ENCODE results near the gene SLC38A9. TPM values are rescaled to one million over a fixed set of nuclear protein-coding genes. Genes with fewer than 3 reads are reported as not detected.
"Not testable (repeated sequence)": the region's sequence is repeated elsewhere in the genome, so short reads cannot be mapped to it uniquely, and the experiment has no call there.

Gene SLC38A9
- total and polyA plus RNA-seq, 9 of the 15 experiments (the other 6 are each of a cell fraction or from before 2014, with no cell fraction given): 14.0 to 34.5 (median 20.7) TPM

- in situ Hi-C loops (cut with MboI); H3K79me2 ChIP-seq (ENCODE audit: control insufficient read depth, insufficient read depth, low read length); H3K4me1 ChIP-seq (replicated peaks in 1 of 2; ENCODE audit: control insufficient read depth in 2 of 2, insufficient read depth in 2 of 2, low read length in 2 of 2); H3K27ac ChIP-seq (ENCODE audit: extremely low read depth, low read depth, low read length); H3K27me3 ChIP-seq (ENCODE audit: control insufficient read depth in 2 of 2, insufficient read depth in 2 of 2, low read length in 2 of 2); H3K9me1 ChIP-seq (ENCODE audit: control insufficient read depth, insufficient read depth, low read length); H2AFZ ChIP-seq (ENCODE audit: low read depth, low read length); H3K4me3 ChIP-seq; H3K36me3 ChIP-seq (ENCODE audit: control insufficient read depth, insufficient read depth, low read length); intact Hi-C loops (cut with micrococcal nuclease); H3K9ac ChIP-seq (ENCODE audit: insufficient read depth in 1 of 2, low read depth in 2 of 2, low read length in 2 of 2); ATAC-seq; H3K4me2 ChIP-seq (ENCODE audit: insufficient read depth, low read length); BruUV-seq (replicated peaks); DNase-seq (ENCODE audit: extremely low read depth in 1 of 4, low spot score in 3 of 4); FAIRE-seq; CTCF ChIA-PET (ENCODE audit: low intra/inter-chr PET ratio); H3K9me3 ChIP-seq (replicated peaks; ENCODE audit: control insufficient read depth, insufficient read depth, low read depth, low read length); H4K20me1 ChIP-seq (replicated peaks; ENCODE audit: control insufficient read depth, insufficient read depth, low read length); TF ChIP-seq ATF3 (CRISPR knock-in tag; conservative IDR thresholded peaks at IDR 0.05): not testable (repeated sequence)
- POLR2A ChIA-PET: interaction anchor here (1.0 kb wide), 1 partner anchor 149 kb away, joined by 3 read pairs; no protein-coding TSS in a partner anchor
- 0 out of 2 replicates have a peak, but pooled peaks have one; percentile 9 for TF ChIP-seq ATF3 (IDR thresholded peaks at IDR 0.05)
- 0% methylated on average over 2 of the region's 5 CpGs for WGBS (ENCODE audit: insufficient coverage, low coverage, missing lambda C conversion rate)
These were observed 104.8 kb downstream of the SLC38A9 start for GRCh38 chr5:55607309-55607708.

GRCh38 chr5:55604611-55605067 lies 107.5 kb downstream of the SLC38A9 start:
- no peak overlapping the region for H3K4me2 ChIP-seq (ENCODE audit: insufficient read depth, low read length)
- H3K9me1 ChIP-seq (ENCODE audit: control insufficient read depth, insufficient read depth, low read length): no peaks in the 10 kb centered on the region
- no peaks in the 10 kb centered on the region for H3K4me1 ChIP-seq (replicated peaks in 1 of 2; ENCODE audit: control insufficient read depth in 2 of 2, insufficient read depth in 2 of 2, low read length in 2 of 2)
- no peak overlapping the region for H3K4me3 ChIP-seq
- no peak overlapping the region for H2AFZ ChIP-seq (ENCODE audit: low read depth, low read length)
- DNase-seq (ENCODE audit: extremely low read depth in 1 of 4, low spot score in 3 of 4) (no peak), ATAC-seq (no peak), FAIRE-seq (no peak)
- H3K36me3 ChIP-seq (ENCODE audit: control insufficient read depth, insufficient read depth, low read length): no peaks in the 10 kb centered on the region
- no peak overlapping the region for H3K27ac ChIP-seq (ENCODE audit: extremely low read depth, low read depth, low read length)
- 46% methylated on average over 7 of the region's 7 CpGs for WGBS (ENCODE audit: insufficient coverage, low coverage, missing lambda C conversion rate)
- no peak overlapping the region for H3K9ac ChIP-seq (ENCODE audit: insufficient read depth in 1 of 2, low read depth in 2 of 2, low read length in 2 of 2)
- POLR2A ChIA-PET: interaction anchor here (0.7 kb wide), 1 partner anchor 69 kb away, joined by 3 read pairs; no protein-coding TSS in a partner anchor
- H3K27me3 ChIP-seq (ENCODE audit: control insufficient read depth in 2 of 2, insufficient read depth in 2 of 2, low read length in 2 of 2): peaks cover 7 to 10% of the 10 kb centered on the region in 2 experiments; a peak in 3 of 5 replicates
- in situ Hi-C loops (cut with MboI) (no loop called here), intact Hi-C loops (cut with micrococcal nuclease) (no loop called here)
- BruUV-seq (replicated peaks): no TSS peak
- no peaks in the 10 kb centered on the region for H4K20me1 ChIP-seq (replicated peaks; ENCODE audit: control insufficient read depth, insufficient read depth, low read length)
- H3K79me2 ChIP-seq (ENCODE audit: control insufficient read depth, insufficient read depth, low read length): no peaks in the 10 kb centered on the region
- 0 out of 2 replicates have a peak, but pooled peaks have one; percentile 21 for TF ChIP-seq MAFG (tag; conservative IDR thresholded peaks at IDR 0.05)
- TF ChIP-seq FOXK2 (conservative IDR thresholded peaks at IDR 0.05 in 1 of 2, IDR thresholded peaks at IDR 0.05 in 1 of 2; ENCODE audit: low read depth in 2 of 2): no peak
- no peaks in the 10 kb centered on the region for H3K9me3 ChIP-seq (replicated peaks; ENCODE audit: control insufficient read depth, insufficient read depth, low read depth, low read length)
- CTCF ChIA-PET (ENCODE audit: low intra/inter-chr PET ratio): no interaction called here
